Astrocyte (in vitro differentiated cells and primary cell): ENCODE measurements around the gene PPP1R15B. TPM values are rescaled to one million over a fixed set of nuclear protein-coding genes. Genes with fewer than 3 reads are reported as not detected.
A peak's percentile ranks its signal among the peaks of the same experiment; 100 is the strongest.

Experiments
- DNase-seq: peaks from one replicate; pipeline ENCODE4 v3.0.0-alpha.2; 2010; ENCODE audit warnings: low read depth
- FAIRE-seq: peaks from 2 replicates; lab custom pipeline; 2011; peaks lifted over from hg19 to GRCh38; lab: Jason Lieb, UNC
- H2AFZ ChIP-seq: 2 replicates; pipeline ENCODE4 v1.6.0; 2012; ENCODE audit warnings: low read depth, low read length, inconsistent platforms
- H3K27ac ChIP-seq: 2 replicates; pipeline ENCODE4 v1.5.1; 2011; ENCODE audit warnings: low read depth, low read length, inconsistent platforms
- H3K27me3 ChIP-seq: 2 replicates; pipeline ENCODE4 v1.6.0; 2011; ENCODE audit warnings: low read length, inconsistent platforms; ENCODE audit not compliant: insufficient read depth
- H3K36me3 ChIP-seq: 2 replicates; pipeline ENCODE4 v1.5.1; 2011; ENCODE audit warnings: low read length, inconsistent platforms; ENCODE audit not compliant: insufficient read depth
- H3K4me1 ChIP-seq: 2 replicates; pipeline ENCODE4 v1.5.1; 2011; ENCODE audit warnings: low read length, inconsistent platforms; ENCODE audit not compliant: insufficient read depth
- H3K4me2 ChIP-seq: 2 replicates; pipeline ENCODE4 v1.6.0; 2012; ENCODE audit warnings: low read length, inconsistent platforms
- H3K4me3 ChIP-seq: 2 replicates; pipeline ENCODE4 v1.5.1; 2011; ENCODE audit warnings: low read depth, mild to moderate bottlenecking, low read length, inconsistent platforms; ENCODE audit not compliant: insufficient read depth
- H3K79me2 ChIP-seq: 2 replicates; pipeline ENCODE4 v1.6.0; 2012; ENCODE audit warnings: mild to moderate bottlenecking, low read length, inconsistent platforms; ENCODE audit not compliant: insufficient read depth
- H3K9ac ChIP-seq: 2 replicates; pipeline ENCODE4 v1.6.0; 2012; ENCODE audit warnings: mild to moderate bottlenecking, low read length, inconsistent platforms
- H3K9me3 ChIP-seq: 2 replicates; pipeline ENCODE4 v1.5.1; 2012; ENCODE audit warnings: low read depth, mild to moderate bottlenecking, low read length, inconsistent platforms; ENCODE audit not compliant: insufficient read depth
- H4K20me1 ChIP-seq: 2 replicates; pipeline ENCODE4 v1.6.0; 2012; ENCODE audit warnings: low read length, inconsistent platforms; ENCODE audit not compliant: insufficient read depth
- H3K27ac Mint-ChIP-seq: one replicate; pipeline ENCODE4 v1.8.0; 2021; ENCODE audit warnings: mild to moderate bottlenecking, mixed read lengths; ENCODE audit not compliant: unreplicated experiment
- H3K27me3 Mint-ChIP-seq: one replicate; pipeline ENCODE4 v1.8.0; 2021; ENCODE audit warnings: low read depth, mixed read lengths; ENCODE audit not compliant: unreplicated experiment
- H3K36me3 Mint-ChIP-seq: one replicate; pipeline ENCODE4 v1.8.0; 2021; ENCODE audit warnings: low read depth, mixed read lengths; ENCODE audit not compliant: unreplicated experiment
- H3K4me1 Mint-ChIP-seq: one replicate; pipeline ENCODE4 v1.8.0; 2021; ENCODE audit warnings: low read depth, mixed read lengths; ENCODE audit not compliant: unreplicated experiment
- H3K4me3 Mint-ChIP-seq: one replicate; pipeline ENCODE4 v1.8.0; 2021; ENCODE audit warnings: mild to moderate bottlenecking, moderate library complexity, mixed read lengths; ENCODE audit not compliant: unreplicated experiment
- H3K9me3 Mint-ChIP-seq: one replicate; pipeline ENCODE4 v1.8.0; 2021; ENCODE audit warnings: mild to moderate bottlenecking, mixed read lengths; ENCODE audit not compliant: unreplicated experiment
- CTCF ChIP-seq: IDR thresholded peaks from 2 replicates; pipeline ENCODE4 v1.5.1; 2011; ENCODE audit warnings: low read depth, mild to moderate bottlenecking, inconsistent platforms, low read length, moderate library complexity; ENCODE audit not compliant: insufficient read depth
- EZH2 ChIP-seq: IDR thresholded peaks from 2 replicates; pipeline ENCODE4 v1.6.1; 2012; ENCODE audit warnings: mild to moderate bottlenecking, low read length, inconsistent platforms; ENCODE audit not compliant: insufficient read depth
- total RNA-seq: library from RNA; stranded (reverse); gene quantifications from 2 replicates; pipeline ENCODE4 v1.2.1, GENCODE V29; 2021

Gene PPP1R15B
- total RNA-seq, 1 donor from 2014 or later = 38.8 TPM

- H3K9ac ChIP-seq = peak overlapping the region; percentile 55
- peaks cover 3% of the 10 kb centered on the region for H3K4me1 Mint-ChIP-seq
- TF ChIP-seq CTCF (no peak), EZH2 (peak; percentile 83)
- no peaks in the 10 kb centered on the region for H3K9me3 ChIP-seq
- peaks cover 45% of the 10 kb centered on the region for H3K27me3 Mint-ChIP-seq
- H3K27me3 ChIP-seq = peaks cover 68% of the 10 kb centered on the region
- H3K79me2 ChIP-seq = no peaks in the 10 kb centered on the region
- no peak overlapping the region for H3K27ac ChIP-seq
- FAIRE-seq (no peak), DNase-seq (peak; percentile 5)
- H3K36me3 ChIP-seq = no peaks in the 10 kb centered on the region
- peaks cover 11% of the 10 kb centered on the region for H3K4me1 ChIP-seq
- H3K4me3 Mint-ChIP-seq = peak overlapping the region; percentile 79
- no peaks in the 10 kb centered on the region for H3K36me3 Mint-ChIP-seq
- H3K27ac Mint-ChIP-seq = peak overlapping the region; percentile 38
- peak overlapping the region; percentile 99 for H3K4me2 ChIP-seq
- peak overlapping the region; percentile 91 for H2AFZ ChIP-seq
- no peaks in the 10 kb centered on the region for H4K20me1 ChIP-seq
- H3K9me3 Mint-ChIP-seq = no peaks in the 10 kb centered on the region
- H3K4me3 ChIP-seq = peak overlapping the region; percentile 59
These were observed 33.6 kb downstream of the PPP1R15B start for GRCh38 chr1:204377800-204378668.

- H3K9me3 ChIP-seq = no peaks in the 10 kb centered on the region
- no peaks in the 10 kb centered on the region for H3K36me3 ChIP-seq
- no peak overlapping the region for H3K27ac ChIP-seq
- H3K27ac Mint-ChIP-seq = no peak overlapping the region
- peaks cover 51% of the 10 kb centered on the region for H3K27me3 Mint-ChIP-seq
- H2AFZ ChIP-seq = peak overlapping the region; percentile 91
- H3K4me2 ChIP-seq = peak overlapping the region; percentile 99
- H3K79me2 ChIP-seq = no peaks in the 10 kb centered on the region
- H3K4me1 Mint-ChIP-seq = peaks cover 3% of the 10 kb centered on the region
- peak overlapping the region; percentile 78 for H3K4me3 Mint-ChIP-seq
- FAIRE-seq = no peak
- H4K20me1 ChIP-seq = no peaks in the 10 kb centered on the region
- no peaks in the 10 kb centered on the region for H3K9me3 Mint-ChIP-seq
- no peak for TF ChIP-seq EZH2
- TF ChIP-seq CTCF = no peak
- peak overlapping the region; percentile 59 for H3K4me3 ChIP-seq
- no peak for DNase-seq
- no peaks in the 10 kb centered on the region for H3K36me3 Mint-ChIP-seq
- H3K4me1 ChIP-seq = peaks cover 11% of the 10 kb centered on the region
- peaks cover 62% of the 10 kb centered on the region for H3K27me3 ChIP-seq
- peak overlapping the region; percentile 55 for H3K9ac ChIP-seq
These were observed 34.5 kb downstream of the PPP1R15B start for GRCh38 chr1:204376919-204377799.
